AG09319 (cell line): ENCODE results near the gene ST6GALNAC3.

ENCODE experiments used
- DNase-seq: peaks from one replicate; pipeline ENCODE4 v3.0.0-alpha.2; 2010; ENCODE audit warnings: low read depth; ENCODE audit errors: extremely low read depth
- TF ChIP-seq, protein P1 (sequence below): IDR thresholded peaks from 2 replicates; pipeline ENCODE4 v1.5.1; 2011; ENCODE audit warnings: low read depth, mild to moderate bottlenecking, inconsistent platforms, low read length, moderate library complexity

ST6GALNAC3 gene

DNA sequence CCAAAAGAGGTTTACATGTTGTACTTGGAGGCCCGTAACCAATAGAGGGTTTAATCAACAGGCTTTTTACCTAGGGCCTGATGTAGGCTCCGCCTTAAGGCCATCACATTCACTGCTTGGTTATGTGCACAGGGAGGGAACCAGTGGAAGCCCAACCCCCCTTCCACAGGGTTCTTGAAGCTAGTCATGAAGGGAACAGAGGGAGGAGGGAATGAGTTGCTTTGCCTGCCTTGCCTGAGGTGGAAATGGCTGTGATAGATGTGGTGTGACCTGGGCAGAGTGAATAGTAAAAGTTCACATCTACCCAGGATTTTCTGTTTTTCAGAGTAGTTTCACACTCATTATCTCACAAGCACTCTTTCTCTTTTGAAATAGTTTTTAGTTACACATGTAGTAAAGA lies 215.1 kb downstream of the ST6GALNAC3 start:
- TF ChIP-seq, protein P1, sequence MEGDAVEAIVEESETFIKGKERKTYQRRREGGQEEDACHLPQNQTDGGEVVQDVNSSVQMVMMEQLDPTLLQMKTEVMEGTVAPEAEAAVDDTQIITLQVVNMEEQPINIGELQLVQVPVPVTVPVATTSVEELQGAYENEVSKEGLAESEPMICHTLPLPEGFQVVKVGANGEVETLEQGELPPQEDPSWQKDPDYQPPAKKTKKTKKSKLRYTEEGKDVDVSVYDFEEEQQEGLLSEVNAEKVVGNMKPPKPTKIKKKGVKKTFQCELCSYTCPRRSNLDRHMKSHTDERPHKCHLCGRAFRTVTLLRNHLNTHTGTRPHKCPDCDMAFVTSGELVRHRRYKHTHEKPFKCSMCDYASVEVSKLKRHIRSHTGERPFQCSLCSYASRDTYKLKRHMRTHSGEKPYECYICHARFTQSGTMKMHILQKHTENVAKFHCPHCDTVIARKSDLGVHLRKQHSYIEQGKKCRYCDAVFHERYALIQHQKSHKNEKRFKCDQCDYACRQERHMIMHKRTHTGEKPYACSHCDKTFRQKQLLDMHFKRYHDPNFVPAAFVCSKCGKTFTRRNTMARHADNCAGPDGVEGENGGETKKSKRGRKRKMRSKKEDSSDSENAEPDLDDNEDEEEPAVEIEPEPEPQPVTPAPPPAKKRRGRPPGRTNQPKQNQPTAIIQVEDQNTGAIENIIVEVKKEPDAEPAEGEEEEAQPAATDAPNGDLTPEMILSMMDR = no peak
- DNase-seq = no peak

DNA sequence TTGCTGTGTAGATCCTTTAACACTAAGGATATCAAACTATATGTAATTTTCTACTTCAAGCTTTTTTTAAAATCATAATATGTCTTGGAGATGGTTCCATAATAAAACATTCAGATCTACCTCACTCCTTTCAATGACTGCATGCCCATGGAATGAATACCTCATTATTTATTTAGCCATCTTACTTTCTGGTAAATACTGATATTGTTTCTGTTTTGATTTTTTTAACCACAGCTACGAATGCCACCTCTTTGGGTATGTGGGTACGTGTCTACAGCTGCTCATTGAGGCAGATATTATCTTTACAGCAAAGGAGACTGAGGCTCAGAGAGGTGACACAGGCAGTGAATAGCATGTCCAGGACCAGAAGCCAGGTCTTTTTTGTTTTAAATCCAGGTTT lies 215.7 kb downstream of the ST6GALNAC3 start:
- TF ChIP-seq, protein P1 = no peak
- no peak for DNase-seq

- TF ChIP-seq, protein P1 = no peak
- no peak for DNase-seq
These were observed 216.6 kb downstream of the ST6GALNAC3 start for GRCh38 chr1:76291191-76291590.

GRCh38 chr1:76291737-76292136 lies 217.2 kb downstream of the ST6GALNAC3 start:
- DNase-seq = no peak
- TF ChIP-seq, protein P1 = no peak

DNA sequence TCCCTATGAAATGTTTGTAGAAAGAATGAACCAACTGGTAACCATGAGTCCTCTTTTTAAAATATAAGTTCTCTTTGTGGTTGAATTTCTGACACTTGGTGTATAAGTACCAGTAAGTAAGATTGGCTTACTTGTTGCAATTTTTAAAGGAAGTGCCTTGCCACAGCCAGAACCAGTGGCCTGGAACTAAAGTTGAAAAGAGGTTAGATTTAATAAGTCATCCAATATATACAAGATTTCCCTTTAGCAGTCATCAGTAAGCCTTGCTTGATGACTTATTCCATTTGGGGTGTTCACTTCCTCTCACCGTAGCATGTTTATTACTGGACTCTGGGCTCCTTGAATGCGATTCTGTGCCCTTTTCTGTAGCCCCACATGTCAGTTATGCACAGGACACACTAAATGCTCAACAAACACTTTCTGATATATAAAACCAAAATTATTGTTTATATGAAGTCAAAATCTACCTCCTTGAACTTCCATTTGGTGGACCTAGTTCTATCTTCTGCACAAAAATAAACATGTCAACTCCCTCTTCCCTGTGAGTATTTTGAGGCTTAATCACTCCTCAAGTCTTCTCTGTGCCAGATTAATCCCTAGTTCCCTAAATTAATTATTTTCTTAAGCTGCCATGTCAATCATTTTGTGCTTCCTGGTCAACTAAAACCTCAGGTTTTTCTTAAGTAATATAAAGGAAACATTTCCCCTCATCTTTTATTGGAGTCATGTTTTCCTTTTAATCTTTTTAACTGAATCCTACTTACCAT lies 218.1 kb downstream of the ST6GALNAC3 start:
- no peak for DNase-seq
- TF ChIP-seq, protein P1 = no peak

DNA sequence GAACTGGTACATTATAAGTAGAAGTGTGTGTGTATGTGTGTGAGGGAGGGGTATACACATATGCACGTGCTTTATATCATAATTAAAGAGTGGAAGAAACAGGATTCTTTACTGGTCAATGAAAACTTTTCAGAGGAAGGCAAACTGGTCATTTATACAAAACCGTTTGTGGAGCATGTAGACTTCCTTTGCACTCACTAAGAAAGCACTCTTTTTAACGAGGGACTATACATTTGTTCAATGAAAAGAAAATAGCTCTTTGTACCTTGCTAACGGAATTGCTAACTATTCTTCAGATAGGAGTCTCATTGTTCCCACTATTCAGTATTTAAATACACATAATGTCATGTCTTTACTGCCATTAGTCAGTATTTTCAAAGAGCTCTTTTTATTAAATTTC lies 219.3 kb downstream of the ST6GALNAC3 start:
- no peak for DNase-seq
- TF ChIP-seq, protein P1 = no peak

DNA sequence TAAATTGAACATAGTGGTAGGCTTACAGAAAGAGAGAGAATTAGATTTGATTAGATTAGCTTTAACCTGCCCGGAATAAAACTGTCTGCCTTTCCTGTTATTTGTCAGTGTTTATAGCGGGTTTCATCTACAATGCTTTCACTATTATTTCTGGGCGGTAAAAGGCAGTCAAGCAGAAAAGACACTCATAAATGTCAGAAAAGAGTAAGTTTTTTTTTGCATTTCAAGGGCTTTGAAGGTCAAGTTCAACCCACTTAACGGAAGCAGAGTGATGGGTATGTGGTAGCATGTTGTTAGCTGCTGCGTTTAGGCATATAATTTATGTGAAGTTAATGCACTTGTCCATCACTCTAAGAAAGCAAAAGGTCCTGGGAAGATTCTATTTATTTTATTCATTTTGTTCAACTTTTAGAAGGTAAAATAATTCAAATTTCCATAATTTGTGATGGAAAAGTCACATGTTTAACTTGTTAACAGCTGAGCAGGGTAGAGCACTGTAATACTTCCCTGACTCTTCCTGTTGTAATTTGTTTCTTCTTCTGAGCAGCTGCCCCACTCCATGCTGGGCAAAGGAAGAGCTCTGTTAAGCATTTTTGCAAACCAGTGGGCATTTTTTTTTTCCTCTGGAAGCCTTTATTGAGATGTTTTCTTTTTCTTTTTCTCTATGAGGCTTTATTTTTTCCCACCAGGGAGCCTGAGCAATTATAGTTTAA lies 220.1 kb downstream of the ST6GALNAC3 start:
- DNase-seq = no peak
- TF ChIP-seq, protein P1 = no peak
